G401.6 (cell line): ENCODE data around the gene SULT1C4.
A peak's percentile ranks its signal among the peaks of the same experiment; 100 is the strongest.

Experiments
- FAIRE-seq: peaks from 2 replicates; lab custom pipeline; 2012; peaks lifted over from hg19 to GRCh38; lab: Jason Lieb, UNC

Gene SULT1C4

DNA sequence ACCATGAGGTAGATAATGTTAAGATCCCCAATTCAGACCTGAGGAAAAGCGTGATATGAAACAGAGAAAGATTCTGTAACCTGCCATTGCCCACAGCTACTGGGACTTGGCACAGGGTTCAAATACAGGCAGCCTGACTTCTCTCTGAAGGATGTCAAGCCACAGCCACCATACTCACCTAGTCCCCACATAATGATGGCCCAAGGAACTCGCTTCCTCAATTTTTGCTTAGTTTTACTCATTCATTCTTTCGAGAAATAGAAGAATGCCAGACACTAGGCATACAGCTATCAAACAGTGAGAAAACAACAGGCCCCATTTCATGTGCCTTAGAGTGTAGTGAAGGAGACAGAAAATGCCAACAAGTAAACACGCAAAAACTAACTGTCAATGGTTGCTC is 980 bp upstream of the SULT1C4 start:
- FAIRE-seq: no peak

DNA sequence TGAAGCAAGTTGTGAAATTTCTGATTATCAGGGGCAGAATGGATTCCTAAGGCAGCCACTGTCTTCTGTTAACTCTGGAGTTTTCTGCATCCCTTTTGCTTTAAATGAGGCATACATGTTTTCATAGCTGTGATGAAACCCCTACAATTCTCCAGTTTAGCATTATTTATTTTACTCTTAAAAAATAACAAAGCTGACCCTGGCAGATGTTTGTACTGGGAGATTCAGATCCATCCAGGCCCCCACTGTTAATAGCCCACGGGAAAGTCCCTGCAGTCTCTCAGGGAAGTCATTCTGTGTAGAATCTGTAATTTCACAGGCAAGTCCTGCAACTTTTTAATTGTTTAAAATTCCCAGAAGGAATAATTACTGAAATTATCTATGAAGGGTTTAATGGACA is 353 bp upstream of the SULT1C4 start:
- FAIRE-seq: no peak

DNA sequence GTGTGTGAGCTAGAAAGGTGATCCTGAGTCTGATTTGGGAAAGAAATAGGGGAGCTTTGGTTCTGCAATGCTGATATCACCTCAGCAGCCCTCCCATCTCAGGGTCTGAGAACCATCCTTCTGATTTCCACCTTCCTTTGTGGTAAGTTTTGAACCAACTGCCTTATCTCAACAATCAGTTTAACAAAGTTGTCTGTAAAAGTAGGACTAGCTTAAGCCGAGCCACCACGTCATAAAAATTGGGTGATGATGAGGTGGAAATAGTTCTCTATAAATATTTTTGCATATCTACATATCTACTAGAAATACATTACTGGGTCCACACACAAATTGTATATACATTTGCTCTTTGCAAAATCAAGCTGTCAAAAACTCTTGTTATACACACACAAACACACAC is 1.1 kb downstream of the SULT1C4 start:
- FAIRE-seq: no peak

DNA sequence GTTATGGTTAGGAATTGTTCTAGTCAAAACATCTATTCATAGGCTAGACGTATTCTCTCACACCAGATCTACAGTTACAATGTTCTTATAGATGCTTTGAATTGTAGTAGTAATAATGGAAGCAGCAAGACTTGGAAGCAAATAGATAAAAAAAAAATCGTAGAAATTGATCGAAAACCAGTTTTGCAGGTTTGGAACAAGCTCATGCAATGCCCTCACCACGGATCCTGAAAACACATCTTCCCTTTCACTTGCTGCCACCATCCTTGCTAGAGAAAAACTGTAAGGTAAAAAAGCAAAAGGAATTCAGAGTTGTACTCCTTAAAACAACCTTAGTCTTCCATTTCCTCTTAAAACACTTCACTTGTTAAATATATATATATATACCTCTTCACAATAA is 4.4 kb downstream of the SULT1C4 start:
- no peak for FAIRE-seq

DNA sequence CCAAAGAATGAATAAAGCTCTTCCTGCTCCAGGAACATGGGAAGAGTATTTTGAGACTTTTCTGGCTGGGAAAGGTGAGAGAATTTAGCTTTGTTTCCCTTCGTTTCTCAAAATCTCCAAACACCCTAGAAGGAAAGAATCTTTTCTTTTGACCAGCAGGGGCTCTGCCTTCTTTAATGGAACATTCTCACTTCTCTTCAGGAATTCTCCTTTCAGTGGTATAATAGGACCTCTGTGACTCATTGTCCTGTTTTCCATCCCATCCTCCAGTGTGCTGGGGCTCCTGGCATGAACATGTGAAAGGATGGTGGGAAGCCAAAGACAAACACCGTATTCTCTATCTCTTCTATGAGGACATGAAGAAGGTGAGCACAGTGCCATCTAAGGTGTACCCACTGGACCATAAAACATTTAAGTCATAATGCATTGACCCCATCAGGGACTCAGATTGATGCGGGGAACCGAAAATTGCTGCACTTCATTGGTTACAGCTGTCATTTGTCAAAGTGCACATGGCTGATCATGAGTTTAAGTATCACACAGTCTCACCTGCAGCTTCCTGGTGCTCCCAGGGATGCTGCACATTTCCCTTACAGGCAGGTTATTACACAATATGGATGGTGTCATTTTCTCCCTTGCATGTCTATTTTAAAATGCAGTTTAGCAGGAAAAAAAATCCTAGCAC is 5.5 kb downstream of the SULT1C4 start:
- FAIRE-seq: no peak

DNA sequence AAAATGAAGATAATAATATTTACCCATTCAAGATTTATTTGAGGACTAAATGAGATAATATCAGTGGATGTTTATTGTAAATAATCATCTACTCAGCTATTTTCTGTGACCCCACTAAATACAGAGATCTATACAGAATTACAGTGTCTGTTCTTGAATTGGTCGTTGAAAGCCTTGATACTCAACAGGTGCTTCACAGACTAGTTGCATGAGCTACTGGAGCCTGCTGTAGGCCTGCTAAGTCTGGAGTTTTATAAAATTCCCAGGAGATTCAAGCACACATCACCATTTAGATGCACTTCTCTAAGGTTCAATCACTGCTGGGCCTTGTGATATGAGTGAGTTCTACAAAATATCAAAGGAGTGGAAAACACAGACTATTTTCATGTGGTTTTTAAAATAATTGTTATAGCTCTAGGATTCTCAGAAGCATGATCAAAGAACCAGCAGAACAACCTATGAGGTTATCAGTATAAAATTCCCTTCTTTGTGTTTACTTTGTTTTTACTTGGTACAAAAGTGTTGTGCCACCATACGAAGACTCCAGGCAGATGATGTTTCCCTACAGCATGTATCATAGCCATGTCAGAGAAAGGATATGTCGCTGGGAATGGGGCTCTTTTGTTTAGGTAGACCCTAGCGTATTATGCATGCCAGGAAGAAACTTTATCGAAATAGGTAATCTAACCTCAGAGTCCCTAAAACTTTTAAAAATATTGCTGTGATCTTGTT is 7.1 kb downstream of the SULT1C4 start:
- FAIRE-seq: no peak

DNA sequence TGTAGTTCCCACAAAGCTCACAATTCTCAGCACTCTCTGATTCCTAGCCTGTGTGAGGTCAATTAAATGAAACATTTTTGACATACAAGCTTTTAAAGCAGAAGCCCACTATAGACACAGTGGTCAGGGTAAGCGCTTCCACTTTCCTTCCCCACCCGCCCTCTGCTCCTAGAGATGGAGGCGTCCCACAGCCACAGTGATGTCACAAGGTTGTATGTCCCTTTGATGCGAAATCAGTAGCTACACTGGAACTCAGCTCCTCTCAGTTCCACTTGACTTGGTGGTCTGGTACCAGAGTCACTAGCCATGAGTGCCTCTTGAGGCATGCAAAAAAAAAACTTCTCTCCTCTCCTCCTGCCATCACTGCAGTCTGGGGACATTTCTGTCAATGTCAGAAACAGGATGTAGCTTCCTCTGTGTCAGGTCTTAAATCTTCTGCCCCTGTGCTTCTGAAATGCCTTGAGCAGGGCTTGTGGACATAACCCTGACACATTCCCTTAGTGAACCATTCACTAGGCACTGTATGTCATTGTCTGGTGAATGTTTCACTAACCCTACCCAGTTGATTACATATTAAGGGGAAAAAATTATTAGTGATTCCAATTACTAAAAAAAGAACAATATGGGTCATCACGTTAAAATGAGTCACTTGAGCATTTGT is 7.8 kb downstream of the SULT1C4 start:
- no peak for FAIRE-seq

DNA sequence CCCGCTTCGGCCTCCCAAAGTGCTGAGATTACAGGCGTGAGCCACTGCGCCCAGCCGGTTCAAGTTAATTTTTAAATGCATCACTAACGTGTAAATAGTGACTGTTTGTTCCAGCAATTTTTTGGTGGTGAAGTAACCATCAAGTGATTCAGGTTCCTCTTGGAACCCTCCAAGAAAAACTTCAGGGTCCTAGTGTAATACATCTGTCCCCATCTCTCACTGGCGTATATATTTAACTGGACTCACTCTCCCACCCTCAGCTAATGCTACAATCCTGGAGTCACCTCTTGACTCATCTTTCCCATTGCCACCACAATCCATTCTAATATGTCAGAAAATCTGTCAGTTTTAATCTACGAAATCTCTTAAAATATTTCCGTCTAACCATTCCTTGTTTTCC is 10.3 kb downstream of the SULT1C4 start:
- no peak for FAIRE-seq

DNA sequence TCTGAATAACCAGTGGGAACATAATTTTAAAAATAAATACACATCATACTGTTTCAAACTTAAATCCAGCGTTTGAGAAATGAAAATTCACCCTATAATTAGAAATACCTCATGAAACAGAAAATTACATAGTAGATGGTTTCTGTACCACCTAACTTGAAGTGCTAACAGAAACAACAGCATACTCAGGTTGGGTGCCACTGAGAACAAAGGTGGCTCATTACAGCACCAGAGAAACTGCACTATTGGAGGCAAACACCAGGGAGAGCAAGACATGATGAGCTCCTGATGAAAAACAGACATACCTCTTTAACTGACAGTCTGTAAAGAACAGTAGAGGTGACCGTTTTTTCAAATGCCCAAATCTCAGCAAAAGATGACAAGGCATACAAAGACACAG is 12.6 kb downstream of the SULT1C4 start:
- FAIRE-seq: no peak

DNA sequence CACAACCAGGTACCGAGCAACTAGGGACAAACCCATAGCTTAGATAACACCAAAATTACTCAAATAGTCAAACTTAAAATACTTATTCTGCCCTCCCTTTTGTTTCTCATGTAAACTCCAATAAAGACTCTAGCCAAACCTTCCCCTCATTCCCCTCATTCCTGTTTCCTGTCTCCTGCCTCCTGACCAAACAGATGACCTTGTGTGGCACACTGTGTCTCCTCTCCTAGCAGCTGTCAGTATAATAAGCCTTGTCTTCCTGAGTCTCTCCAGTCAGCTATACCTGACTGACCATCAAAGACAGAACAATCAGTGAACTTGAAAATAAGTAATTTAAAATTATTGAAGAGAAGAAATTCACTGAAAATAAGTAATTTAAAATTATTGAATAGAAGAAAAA is 14.3 kb downstream of the SULT1C4 start:
- no peak for FAIRE-seq

DNA sequence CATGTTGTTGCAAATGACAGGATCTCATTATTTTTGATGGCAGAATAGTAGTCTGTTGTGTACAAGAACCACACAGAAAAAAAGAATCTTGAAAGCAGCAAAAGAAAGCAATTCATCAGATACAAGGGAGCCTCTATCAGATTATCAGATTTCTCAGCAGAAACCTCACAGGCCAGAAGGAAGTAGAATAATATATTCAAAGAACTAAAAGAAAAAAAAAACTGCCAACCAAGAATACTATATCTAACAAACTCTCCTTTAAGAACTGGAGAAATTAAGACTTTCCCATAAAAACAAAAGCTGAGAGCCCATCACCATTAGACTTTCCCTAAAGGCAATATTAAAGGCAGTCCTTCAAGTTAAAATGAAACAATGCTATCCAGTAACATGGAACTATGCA is 15.4 kb downstream of the SULT1C4 start:
- no peak for FAIRE-seq

DNA sequence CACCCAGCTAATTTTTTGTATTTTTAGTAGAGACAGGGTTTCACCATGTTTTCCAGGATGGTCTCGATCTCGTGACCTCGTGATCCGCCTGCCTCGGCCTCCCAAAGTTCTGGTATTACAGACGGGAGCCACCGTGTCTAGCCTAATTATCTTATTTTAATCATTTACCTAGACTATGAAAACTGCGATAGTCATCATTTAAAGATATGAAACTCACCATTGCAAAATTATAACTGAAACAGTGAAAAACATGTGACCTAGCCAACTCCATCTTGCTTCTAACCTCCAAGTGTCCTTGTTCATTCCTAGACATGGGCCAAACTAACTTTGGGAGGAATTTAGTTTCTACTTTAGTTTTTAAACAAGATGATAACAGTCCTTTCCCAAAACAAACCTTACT is 17.4 kb downstream of the SULT1C4 start:
- no peak for FAIRE-seq

DNA sequence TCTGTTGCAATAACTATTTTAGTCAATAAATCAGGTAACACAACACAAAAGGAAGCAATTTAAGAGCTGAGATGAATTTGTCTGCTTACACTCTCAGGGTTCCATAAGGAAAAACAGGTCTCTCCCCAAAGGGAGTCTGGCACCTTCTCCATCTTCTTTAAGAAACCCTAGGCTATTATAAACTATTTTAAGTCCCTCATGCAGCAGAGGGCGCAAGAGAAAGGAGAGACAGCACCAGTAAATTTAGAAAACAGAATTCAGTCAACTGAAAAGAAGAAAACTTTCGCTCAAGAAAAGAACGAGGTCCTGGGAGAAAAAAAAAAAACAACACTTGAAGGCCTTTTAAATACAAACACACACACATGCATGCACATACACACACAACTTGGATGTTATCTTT is 19.1 kb downstream of the SULT1C4 start:
- FAIRE-seq: peak; percentile 53

DNA sequence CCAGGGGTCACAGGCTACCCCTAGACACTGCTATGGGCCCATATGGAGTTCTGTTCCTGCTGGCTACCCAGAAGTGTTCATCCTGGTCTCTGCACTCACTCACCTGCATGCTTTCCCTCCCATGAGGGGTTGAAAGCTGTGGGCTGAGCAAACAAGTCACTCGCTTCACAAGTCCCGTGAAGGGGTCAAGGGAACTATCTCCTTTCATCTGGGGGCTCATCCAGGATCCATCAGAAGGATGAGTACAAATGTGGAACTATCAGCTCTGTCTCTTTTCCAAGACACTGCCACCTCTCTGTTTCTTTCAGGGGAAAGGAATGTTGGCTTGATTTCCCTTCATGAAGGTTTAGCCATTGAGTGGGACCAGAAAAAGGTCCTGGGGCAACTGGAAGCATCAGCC is 21.7 kb downstream of the SULT1C4 start:
- no peak for FAIRE-seq

DNA sequence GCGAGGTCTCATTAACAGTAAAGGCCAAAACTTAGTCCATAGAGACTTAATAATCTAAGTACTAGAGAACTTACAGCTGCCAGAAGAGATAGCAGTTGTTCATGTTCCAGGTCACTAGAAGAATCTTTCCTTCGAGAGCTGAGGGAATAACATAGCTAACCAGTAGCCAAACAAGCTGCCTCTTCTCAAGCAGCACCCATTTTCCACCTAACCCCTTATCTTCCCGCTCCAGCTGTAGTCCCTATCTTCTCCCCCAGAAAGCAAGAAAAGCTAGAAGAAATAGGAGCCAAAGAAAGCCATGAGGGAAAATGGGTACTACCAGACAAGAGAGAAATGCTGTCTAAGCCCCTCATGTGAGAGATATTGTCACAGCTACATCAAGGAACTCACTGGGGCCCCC is 24.0 kb downstream of the SULT1C4 start:
- no peak for FAIRE-seq

DNA sequence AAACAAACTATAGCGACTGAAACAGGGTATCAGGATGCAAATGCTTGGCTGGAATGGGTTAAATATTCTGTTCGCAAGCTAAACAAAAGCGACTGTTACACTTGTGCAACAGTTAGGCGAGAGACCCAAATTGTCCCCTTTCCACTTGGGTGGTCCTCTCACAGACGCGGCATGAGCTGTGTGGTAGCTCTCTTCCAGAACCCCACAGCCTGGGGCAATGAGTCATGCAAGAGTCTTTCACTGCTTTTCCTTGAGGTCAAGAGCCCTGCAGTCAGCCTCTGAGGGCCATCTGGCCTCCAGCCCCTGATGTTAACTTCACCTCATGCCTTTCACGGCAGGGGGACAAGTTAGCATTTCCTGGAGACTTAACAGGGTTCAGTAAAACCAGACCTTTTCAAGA is 25.7 kb downstream of the SULT1C4 start:
- no peak for FAIRE-seq

DNA sequence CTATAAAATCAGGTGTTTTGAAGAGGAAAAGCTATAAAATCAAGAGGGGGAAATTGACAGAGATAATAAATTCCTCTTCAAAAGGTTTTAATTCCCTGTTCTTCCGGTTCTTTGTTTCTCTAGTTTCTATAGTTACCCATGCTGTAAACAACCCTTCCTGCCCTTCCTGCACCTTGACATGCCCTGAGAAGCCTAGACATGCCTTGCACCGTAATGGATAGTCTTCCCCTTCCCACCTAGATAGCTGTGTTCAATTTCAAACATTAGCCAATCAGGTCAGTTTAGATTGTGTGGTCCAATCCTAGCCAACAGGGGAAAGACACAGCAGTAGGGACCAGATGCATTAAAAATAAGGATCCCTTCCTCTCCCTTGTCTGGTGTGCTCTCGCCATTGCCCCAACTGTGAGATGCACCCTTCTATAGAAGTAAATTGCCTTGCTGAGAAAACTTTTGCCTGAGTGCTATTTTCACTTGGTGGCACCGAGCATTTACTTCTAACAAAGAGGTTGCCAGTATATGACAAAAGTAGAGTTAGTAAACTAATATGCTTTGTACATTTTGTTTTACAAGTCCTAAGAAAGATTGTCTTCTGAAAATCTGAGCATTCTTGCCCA is 27.1 kb downstream of the SULT1C4 start:
- no peak for FAIRE-seq

DNA sequence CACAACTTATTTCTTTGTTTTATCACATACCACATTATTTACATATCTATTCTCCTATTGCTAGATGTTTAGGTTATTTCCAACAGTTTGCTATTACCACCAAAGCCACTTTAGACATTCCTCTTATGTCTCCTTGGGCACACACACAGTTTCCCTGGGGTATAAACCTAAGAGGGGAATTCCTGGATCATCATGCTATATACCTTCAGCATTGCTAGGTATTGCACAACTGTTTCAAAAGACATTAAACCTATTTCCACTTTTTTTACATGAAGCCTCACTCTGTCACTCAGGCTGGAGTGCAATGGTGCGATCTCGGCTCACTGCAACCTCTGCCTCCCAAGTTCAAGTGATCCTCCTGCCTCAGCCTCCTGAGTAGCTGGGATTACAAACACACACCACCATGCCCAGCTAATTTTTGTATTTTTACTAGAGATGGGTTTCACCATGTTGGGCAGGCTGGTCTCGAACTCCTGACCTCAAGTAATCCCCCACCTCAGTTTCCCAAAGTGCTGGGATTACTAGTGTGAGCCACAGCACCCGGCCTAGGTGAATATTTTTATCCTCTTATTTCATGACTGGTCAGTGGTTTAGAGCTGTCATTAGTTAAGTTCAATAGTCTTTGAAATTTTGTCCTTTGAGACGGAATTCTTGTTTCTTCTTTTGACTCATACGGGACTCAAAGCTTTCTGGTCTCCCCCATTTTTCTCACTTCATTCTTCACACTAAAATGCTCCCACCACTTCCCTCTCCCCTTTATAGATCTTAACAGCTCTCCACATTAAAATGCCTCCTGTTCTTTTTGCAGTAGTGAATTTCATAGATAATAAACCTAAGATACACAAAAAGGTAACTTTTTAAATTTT is 30.3 kb downstream of the SULT1C4 start:
- no peak for FAIRE-seq

DNA sequence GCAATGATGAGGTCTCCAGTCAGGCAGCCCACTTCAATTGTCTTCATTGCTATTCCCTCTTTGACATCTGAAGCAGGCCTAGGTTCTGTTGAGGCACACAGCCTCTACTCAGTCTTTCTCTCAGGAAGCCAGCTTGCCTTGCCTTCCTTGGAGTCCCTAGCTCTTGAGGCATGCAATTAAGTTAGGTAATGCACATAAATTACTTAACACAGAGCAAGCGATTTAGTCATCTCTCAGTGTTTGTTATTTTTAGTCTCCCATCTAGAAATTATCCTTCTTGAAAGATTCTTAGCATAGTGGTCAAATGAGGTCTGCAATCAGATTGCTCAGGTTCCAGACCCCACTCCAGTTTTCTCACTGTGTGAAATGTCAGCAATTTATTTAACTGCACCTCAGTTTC is 32.0 kb downstream of the SULT1C4 start:
- no peak for FAIRE-seq

DNA sequence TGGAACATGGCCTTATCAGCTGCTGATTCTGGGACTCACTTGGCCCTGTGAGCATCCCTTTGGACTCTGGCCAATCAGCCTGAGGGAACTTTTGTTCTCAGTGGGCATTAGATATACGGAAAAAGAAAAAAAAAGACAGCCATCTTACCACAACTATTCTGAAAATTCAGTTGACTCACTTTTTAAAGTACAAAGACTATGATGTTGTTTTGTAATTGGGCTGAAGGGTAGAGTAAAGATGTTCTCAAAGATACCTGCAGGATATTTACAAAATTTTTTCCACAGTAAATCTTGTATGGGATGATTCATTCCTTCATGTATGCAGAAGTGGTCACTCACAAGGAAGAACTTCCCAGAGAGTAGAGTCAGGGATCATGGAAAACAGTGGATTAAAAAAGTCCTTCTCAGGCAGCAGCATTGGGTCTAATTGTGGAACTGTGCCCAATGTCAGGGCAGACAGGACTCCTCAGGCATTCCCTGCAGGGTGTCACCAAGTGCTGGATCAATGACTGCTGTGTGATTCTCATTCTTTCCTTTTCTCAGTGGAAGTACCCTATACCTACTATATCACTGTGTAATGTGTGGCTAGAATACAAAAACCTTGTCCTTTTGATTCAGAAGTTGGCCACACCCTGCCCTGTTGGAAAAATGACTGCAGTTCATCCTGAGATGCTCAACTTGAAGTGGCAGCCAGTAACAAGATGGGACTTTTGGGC is 35.4 kb downstream of the SULT1C4 start:
- FAIRE-seq: no peak

DNA sequence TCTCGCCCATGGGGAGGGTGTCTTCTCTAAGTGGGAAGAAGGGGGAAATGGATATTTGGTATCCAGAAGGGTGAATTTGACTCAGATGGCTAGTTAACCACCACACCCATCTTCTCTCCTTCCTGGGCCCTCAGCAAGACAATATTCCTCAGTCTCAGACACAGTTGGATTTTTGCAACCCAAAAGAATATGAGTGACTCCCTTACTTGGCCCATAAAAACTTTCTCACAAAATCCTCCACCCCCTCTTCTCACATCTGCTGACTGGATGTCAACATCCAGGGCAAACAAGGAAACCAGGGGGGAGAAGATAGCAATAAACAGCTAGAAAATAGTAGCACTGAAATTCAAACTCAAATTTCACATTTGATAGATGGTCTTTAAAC is 35.9 kb downstream of the SULT1C4 start:
- FAIRE-seq: no peak
